Measurements from ENCODE around the gene ADAMTS2. TPM values are rescaled to one million over a fixed set of nuclear protein-coding genes. Genes with fewer than 3 reads are reported as not detected.

The ADAMTS2 gene
- total RNA-seq, 5 donors from 2014 or later (not counting 1 experiment from before 2014, with no cell fraction given), result 0.09 to 0.23 TPM; not detected in 3

DNA sequence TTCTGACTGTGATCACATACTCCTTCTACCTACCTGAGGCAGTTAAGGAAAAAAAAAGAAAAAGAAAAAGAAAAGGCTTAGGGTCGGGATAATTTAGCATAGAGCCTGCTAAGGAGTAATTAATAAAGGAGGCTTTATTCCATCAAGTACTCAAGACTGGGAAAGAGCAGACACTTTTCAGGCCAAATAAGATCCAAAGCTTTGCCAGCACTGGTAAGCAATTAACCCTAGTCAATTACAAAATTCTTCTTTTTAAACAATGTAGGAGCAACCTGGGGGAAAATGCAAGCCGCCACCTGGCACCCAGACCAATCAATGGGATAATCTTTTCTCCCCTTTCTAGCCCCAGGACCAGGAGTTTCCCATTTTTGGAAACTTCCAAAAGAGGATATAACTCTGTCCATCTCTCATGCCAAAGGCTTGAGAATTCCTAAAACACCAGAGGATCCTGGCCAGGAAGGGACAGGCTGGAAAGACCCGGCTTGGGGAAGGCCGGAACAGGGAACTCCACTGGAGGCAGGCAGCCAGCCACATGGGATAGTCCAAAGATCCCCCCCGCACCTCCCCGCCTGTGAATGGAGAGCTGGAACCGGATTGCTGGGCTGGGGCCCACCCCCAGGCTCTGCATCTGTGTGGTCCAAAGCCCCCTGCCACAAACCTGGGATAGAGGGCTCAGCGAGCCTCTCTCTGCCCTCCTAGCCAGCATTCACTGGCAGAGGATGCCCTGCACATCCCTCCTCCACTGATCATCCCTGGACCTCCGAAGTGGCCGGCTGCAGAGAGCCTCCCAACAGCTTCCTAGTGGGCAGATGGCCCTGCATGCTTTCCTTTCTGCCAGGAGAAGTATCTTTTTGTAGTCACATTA is 167.3 kb downstream of the ADAMTS2 start:
- H3K27me3 ChIP-seq (replicated peaks in 1 of 2; ENCODE audit: control insufficient read depth in 2 of 2, extremely low read depth in 1 of 2, insufficient read depth in 2 of 2, low read length in 1 of 2), result peaks cover 0 to 43% of the 10 kb centered on the region in 2 experiments
- ChIA-PET CTCF (no interaction called here), POLR2A (interaction anchor here in 1 of 2 donors (0.6 kb wide), 1 partner anchor 730 kb away, joined by 3 read pairs; the partner anchor contains the start of gene TBC1D9B)
- DNase-seq, result no peak
- WGBS (ENCODE audit: insufficient coverage), result 79% methylated on average over 6 of the region's 10 CpGs
- no peak overlapping the region for H3K27ac ChIP-seq (ENCODE audit: low read length)
- peaks cover 26 to 27% of the 10 kb centered on the region in 2 donors for H3K27me3 Mint-ChIP-seq
- H3K36me3 ChIP-seq (ENCODE audit: control insufficient read depth in 2 of 2, extremely low read depth in 1 of 2, insufficient read depth in 1 of 2, low read length in 1 of 2), result no peaks in the 10 kb centered on the region
- no peak overlapping the region for H3K4me3 Mint-ChIP-seq
- peaks cover 0 to 5% (median 4%) of the 10 kb centered on the region in 3 donors for H3K9me3 Mint-ChIP-seq
- peaks cover 2 to 9% (median 5%) of the 10 kb centered on the region in 3 donors for H3K4me1 Mint-ChIP-seq
- ATAC-seq (replicated peaks in 1 of 4), result no peak
- no peak overlapping the region for H3K27ac Mint-ChIP-seq
- no peak overlapping the region for H3K4me3 ChIP-seq (ENCODE audit: control insufficient read depth in 1 of 2, extremely low read depth in 1 of 2, low read length in 1 of 2)
- H3K9me3 ChIP-seq, result no peaks in the 10 kb centered on the region
- no peaks in the 10 kb centered on the region for H3K36me3 Mint-ChIP-seq
- H3K4me1 ChIP-seq (ENCODE audit: control insufficient read depth in 1 of 2, extremely low read depth in 1 of 2, insufficient read depth in 2 of 2, low read length in 2 of 2), result peaks cover 0 to 6% of the 10 kb centered on the region in 2 experiments

DNA sequence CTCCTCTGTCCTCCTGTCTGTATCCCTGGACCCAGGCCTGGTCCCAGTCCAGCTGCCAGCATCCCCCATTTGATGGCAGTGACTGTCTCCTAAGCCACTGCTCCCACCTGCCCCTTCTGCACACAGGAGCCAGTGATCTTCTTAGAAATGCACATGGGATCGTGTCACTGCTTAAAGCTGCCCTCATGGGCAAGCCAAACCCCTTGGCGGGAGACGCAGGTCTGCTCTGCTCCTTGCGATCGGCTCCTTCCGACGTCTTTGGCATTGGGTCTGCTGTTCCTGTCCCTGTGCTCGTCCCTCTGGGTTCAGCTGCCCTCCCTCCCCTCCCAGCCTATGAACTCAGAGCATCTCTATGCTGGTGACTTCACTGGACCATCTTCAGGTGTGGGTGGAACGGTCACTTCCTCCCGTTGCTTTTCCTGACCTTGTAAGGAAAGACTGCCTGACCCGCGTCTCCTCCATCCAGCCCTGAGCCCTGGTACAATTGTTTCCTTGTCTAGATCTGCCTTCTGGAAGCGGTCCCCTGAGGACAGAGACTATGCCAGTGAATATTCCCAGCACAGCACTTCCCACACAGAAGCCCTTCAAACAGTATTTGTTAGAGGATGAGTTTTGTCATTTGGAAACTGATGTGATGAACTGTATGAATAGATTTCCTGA is 168.6 kb downstream of the ADAMTS2 start:
- no peak for ATAC-seq (replicated peaks in 1 of 4)
- POLR2A ChIA-PET, result no interaction called here
- Mint-ChIP-seq H3K4me1 (peaks cover 0 to 3% (median 1%) of the 10 kb centered on the region in 3 donors), H3K36me3 (no peaks in the 10 kb centered on the region), H3K4me3 (no peak overlapping the region), H3K27me3 (peaks cover 18% of the 10 kb centered on the region in 2 donors), H3K27ac (no peak overlapping the region), H3K9me3 (peaks cover 0 to 5% (median 4%) of the 10 kb centered on the region in 3 donors)
- H3K36me3 ChIP-seq (ENCODE audit: control insufficient read depth in 2 of 2, extremely low read depth in 1 of 2, insufficient read depth in 1 of 2, low read length in 1 of 2), result no peaks in the 10 kb centered on the region
- WGBS (ENCODE audit: insufficient coverage), result 83% methylated on average over 12 of the region's 13 CpGs
- DNase-seq, result no peak
- H3K27me3 ChIP-seq (replicated peaks in 1 of 2; ENCODE audit: control insufficient read depth in 2 of 2, extremely low read depth in 1 of 2, insufficient read depth in 2 of 2, low read length in 1 of 2), result peaks cover 0 to 39% of the 10 kb centered on the region in 2 experiments
- no peak overlapping the region for H3K27ac ChIP-seq (ENCODE audit: low read length)
- no peak overlapping the region for H3K4me3 ChIP-seq (ENCODE audit: control insufficient read depth in 1 of 2, extremely low read depth in 1 of 2, low read length in 1 of 2)
- H3K9me3 ChIP-seq, result no peaks in the 10 kb centered on the region
- CTCF ChIA-PET, result no interaction called here
- peaks cover 0 to under 1% of the 10 kb centered on the region in 2 experiments for H3K4me1 ChIP-seq (ENCODE audit: control insufficient read depth in 1 of 2, extremely low read depth in 1 of 2, insufficient read depth in 2 of 2, low read length in 2 of 2)

DNA sequence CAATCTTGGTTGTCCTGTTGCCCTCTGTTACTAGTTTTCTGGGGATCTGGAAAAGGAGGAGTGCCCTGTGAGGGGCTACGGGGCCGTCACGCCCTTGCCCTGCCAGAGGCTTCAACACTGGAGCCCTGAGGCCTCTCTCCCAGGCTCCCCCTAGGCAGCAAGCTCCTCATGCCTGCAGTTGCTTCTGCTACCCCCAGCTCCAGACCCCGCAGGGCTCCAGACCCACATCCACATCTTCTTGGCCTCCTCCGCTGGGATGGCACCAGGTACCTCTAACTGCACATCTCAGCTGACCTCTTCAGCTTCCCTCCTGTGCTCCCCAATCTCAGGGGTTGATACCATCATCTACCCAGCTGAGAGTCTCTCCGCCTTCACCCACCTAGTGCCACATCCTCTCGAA is 169.1 kb downstream of the ADAMTS2 start:
- Mint-ChIP-seq H3K27ac (no peak overlapping the region), H3K36me3 (no peaks in the 10 kb centered on the region), H3K4me3 (no peak overlapping the region), H3K27me3 (peaks cover 13 to 18% of the 10 kb centered on the region in 2 donors), H3K4me1 (no peaks in the 10 kb centered on the region), H3K9me3 (peaks cover 0 to 5% (median 4%) of the 10 kb centered on the region in 3 donors)
- ChIA-PET POLR2A (no interaction called here), CTCF (no interaction called here)
- no peaks in the 10 kb centered on the region for H3K9me3 ChIP-seq
- H3K4me1 ChIP-seq (ENCODE audit: control insufficient read depth in 1 of 2, extremely low read depth in 1 of 2, insufficient read depth in 2 of 2, low read length in 2 of 2), result no peaks in the 10 kb centered on the region
- H3K36me3 ChIP-seq (ENCODE audit: control insufficient read depth in 2 of 2, extremely low read depth in 1 of 2, insufficient read depth in 1 of 2, low read length in 1 of 2), result no peaks in the 10 kb centered on the region
- DNase-seq (no peak), ATAC-seq (replicated peaks in 1 of 4) (no peak)
- no peak overlapping the region for H3K27ac ChIP-seq (ENCODE audit: low read length)
- 64% methylated on average over 7 of the region's 7 CpGs for WGBS (ENCODE audit: insufficient coverage)
- peaks cover 0 to 35% of the 10 kb centered on the region in 2 experiments for H3K27me3 ChIP-seq (replicated peaks in 1 of 2; ENCODE audit: control insufficient read depth in 2 of 2, extremely low read depth in 1 of 2, insufficient read depth in 2 of 2, low read length in 1 of 2)
- H3K4me3 ChIP-seq (ENCODE audit: control insufficient read depth in 1 of 2, extremely low read depth in 1 of 2, low read length in 1 of 2), result no peak overlapping the region

DNA sequence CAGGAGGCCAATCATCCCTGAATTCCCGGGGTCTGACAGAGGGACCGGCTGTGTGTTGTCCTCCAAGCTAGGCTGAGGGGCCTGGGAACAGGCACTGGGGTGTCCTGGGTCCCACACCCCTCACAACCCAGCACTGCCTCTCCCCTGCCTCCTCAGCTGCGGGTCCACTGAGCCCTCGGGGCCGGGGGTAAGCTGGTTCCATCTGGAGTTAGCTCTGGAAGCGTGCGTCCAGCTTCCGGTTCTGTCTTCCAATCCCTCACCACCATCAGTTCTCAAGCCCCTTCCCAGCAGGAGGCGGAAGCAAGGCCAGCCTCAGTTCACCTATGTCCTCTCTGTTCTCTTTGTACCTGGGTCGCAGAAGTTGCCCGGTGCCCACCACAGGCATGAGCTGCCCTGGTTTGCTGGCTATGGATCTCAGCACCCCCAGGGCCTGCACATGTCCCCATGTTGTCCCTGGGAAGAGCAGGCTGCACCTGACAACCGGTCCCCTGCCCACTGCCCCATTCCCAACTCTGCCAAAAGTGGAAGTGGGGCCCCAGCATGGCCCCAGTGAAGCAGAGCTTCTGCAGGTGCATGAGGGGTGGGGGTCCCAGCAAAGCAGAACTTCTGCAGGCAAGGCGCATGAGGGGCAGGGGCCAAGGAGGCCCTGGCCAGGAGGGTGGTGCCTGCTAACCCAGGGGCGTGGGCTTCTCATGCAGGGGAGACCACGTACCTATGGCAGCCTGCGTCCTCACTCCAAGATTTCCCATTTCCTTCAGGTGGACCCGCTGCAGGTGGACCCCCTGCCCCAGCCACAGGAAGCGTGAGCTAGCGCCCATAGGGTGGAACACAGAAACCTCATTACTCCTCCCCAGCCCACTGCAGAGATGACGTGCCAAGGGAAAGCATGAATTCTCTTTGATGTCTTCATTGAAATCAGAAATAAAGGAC is 173.2 kb downstream of the ADAMTS2 start:
- 76% methylated on average over 16 of the region's 20 CpGs for WGBS (ENCODE audit: insufficient coverage)
- ATAC-seq (replicated peaks in 1 of 4), result no peak
- Histone ChIP-seq H3K9me3 (no peaks in the 10 kb centered on the region), H3K4me1 (ENCODE audit: control insufficient read depth in 1 of 2, extremely low read depth in 1 of 2, insufficient read depth in 2 of 2, low read length in 2 of 2) (peaks cover 0 to 6% of the 10 kb centered on the region in 2 experiments), H3K27me3 (replicated peaks in 1 of 2; ENCODE audit: control insufficient read depth in 2 of 2, extremely low read depth in 1 of 2, insufficient read depth in 2 of 2, low read length in 1 of 2) (peaks cover 0 to 35% of the 10 kb centered on the region in 2 experiments), H3K36me3 (ENCODE audit: control insufficient read depth in 2 of 2, extremely low read depth in 1 of 2, insufficient read depth in 1 of 2, low read length in 1 of 2) (no peaks in the 10 kb centered on the region), H3K4me3 (ENCODE audit: control insufficient read depth in 1 of 2, extremely low read depth in 1 of 2, low read length in 1 of 2) (no peak overlapping the region), H3K27ac (ENCODE audit: low read length) (no peak overlapping the region)
- no peaks in the 10 kb centered on the region for H3K9me3 Mint-ChIP-seq
- no peak for DNase-seq
- POLR2A ChIA-PET, result no interaction called here
- peaks cover 8 to 17% of the 10 kb centered on the region in 2 donors for H3K27me3 Mint-ChIP-seq
- H3K27ac Mint-ChIP-seq, result no peak overlapping the region
- H3K4me3 Mint-ChIP-seq, result no peak overlapping the region
- peaks cover 0 to 5% (median 3%) of the 10 kb centered on the region in 3 donors for H3K4me1 Mint-ChIP-seq
- H3K36me3 Mint-ChIP-seq, result no peaks in the 10 kb centered on the region
- CTCF ChIA-PET, result no interaction called here

DNA sequence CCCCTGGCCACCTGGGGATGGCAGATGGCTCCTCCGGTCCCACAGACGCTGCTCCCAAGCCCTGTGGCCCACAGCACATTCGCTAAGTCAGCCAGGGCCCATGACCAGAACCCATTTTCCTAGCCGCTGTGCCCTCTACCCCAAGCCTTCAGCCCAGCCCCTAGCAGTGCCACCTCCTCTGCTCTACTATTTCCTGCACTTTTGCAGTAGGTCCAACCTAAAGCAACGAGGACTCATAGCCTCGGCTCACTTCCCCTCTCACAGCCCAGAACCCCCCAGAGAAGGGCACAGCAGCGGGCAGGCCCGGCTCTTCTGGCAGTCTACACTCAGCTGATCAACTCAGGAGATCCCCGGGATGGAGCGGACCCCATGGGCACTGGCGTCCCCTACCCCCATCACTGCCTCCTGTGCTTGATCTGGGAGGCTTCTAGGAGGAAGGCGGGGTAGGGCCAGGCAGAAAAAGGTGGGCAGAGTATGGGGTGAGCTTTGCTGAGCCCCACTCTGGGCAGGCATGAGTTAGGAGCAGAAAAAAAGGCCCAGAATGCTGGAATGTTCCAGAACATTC is 173.9 kb downstream of the ADAMTS2 start:
- WGBS (ENCODE audit: insufficient coverage), result 78% methylated on average over 7 of the region's 12 CpGs
- Histone ChIP-seq H3K36me3 (ENCODE audit: control insufficient read depth in 2 of 2, extremely low read depth in 1 of 2, insufficient read depth in 1 of 2, low read length in 1 of 2) (no peaks in the 10 kb centered on the region), H3K9me3 (no peaks in the 10 kb centered on the region), H3K27me3 (replicated peaks in 1 of 2; ENCODE audit: control insufficient read depth in 2 of 2, extremely low read depth in 1 of 2, insufficient read depth in 2 of 2, low read length in 1 of 2) (peaks cover 0 to 37% of the 10 kb centered on the region in 2 experiments), H3K4me1 (ENCODE audit: control insufficient read depth in 1 of 2, extremely low read depth in 1 of 2, insufficient read depth in 2 of 2, low read length in 2 of 2) (peaks cover 0 to 11% of the 10 kb centered on the region in 2 experiments), H3K4me3 (ENCODE audit: control insufficient read depth in 1 of 2, extremely low read depth in 1 of 2, low read length in 1 of 2) (no peak overlapping the region), H3K27ac (ENCODE audit: low read length) (no peak overlapping the region)
- no peak overlapping the region for H3K27ac Mint-ChIP-seq
- peaks cover 5 to 14% of the 10 kb centered on the region in 2 donors for H3K27me3 Mint-ChIP-seq
- ATAC-seq (replicated peaks in 1 of 4), result no peak
- no peaks in the 10 kb centered on the region for H3K9me3 Mint-ChIP-seq
- no peak overlapping the region for H3K4me3 Mint-ChIP-seq
- CTCF ChIA-PET, result no interaction called here
- no peak for DNase-seq
- H3K4me1 Mint-ChIP-seq, result peaks cover 0 to 5% (median 3%) of the 10 kb centered on the region in 3 donors
- POLR2A ChIA-PET, result no interaction called here
- no peaks in the 10 kb centered on the region for H3K36me3 Mint-ChIP-seq

Data from T-cell (primary cell).